ENCODE data around the gene FBXO5.

Gene FBXO5

DNA sequence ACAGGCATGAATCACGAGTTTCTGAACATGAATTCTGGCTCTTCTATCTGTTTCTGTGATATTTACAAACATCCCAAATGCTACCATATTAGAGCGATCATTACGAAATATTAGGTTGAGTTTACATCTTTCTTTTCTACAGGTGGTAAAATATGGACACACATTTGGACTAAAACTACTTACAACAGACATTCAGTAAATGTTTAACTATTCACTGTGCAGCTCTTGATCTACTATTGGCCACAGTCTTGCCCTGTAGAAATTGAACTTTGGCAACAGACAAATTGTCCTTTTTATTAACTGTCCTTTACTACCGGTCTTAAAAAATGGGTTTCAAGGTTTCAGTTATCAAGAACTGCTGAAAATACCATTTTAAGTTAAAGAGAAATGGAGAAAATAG lies 46.1 kb upstream of the FBXO5 start:
- peaks cover 15% of the 10 kb centered on the region; the same call in 1 of the 2 replicates for H3K27me3 ChIP-seq (ENCODE audit: control insufficient read depth, low read length)
- no peaks in the 10 kb centered on the region for H3K79me2 ChIP-seq (ENCODE audit: control insufficient read depth, low read length)
- H3F3A ChIP-seq (ENCODE audit: control insufficient read depth, insufficient read depth) = no peaks in the 10 kb centered on the region
- no peaks in the 10 kb centered on the region for H4K20me1 ChIP-seq (ENCODE audit: control insufficient read depth, insufficient read depth, low read depth, low read length)
- H3K4me1 ChIP-seq (ENCODE audit: control insufficient read depth, low read length) = no peaks in the 10 kb centered on the region
- no peak overlapping the region for H3K4me3 ChIP-seq (ENCODE audit: low read length)
- TF ChIP-seq EZH2phosphoT487 (IDR thresholded peaks at IDR 0.05; ENCODE audit: borderline replicate concordance, low read length) (no peak), CTCF (IDR thresholded peaks at IDR 0.05; ENCODE audit: low read depth, low read length, poor library complexity, severe bottlenecking) (no peak)
- H3K36me3 ChIP-seq (ENCODE audit: control insufficient read depth, low read length) = no peaks in the 10 kb centered on the region
- no peaks in the 10 kb centered on the region for H3K9me2 ChIP-seq (replicated peaks; ENCODE audit: control insufficient read depth, low read length)
- no peaks in the 10 kb centered on the region for H3K9me3 ChIP-seq (ENCODE audit: control insufficient read depth, insufficient read depth, low read length)
- H3K27ac ChIP-seq (ENCODE audit: low read depth, low read length) = no peak overlapping the region
- no peak overlapping the region for H3K4me2 ChIP-seq (ENCODE audit: low read length)

GRCh38 chr6:153028286-153028685 lies 45.4 kb upstream of the FBXO5 start:
- H3K9me2 ChIP-seq (replicated peaks; ENCODE audit: control insufficient read depth, low read length) = no peaks in the 10 kb centered on the region
- H3K27me3 ChIP-seq (ENCODE audit: control insufficient read depth, low read length) = peaks cover 17% of the 10 kb centered on the region; the same call in 1 of the 2 replicates
- no peak overlapping the region for H3K4me2 ChIP-seq (ENCODE audit: low read length)
- no peaks in the 10 kb centered on the region for H3K36me3 ChIP-seq (ENCODE audit: control insufficient read depth, low read length)
- no peaks in the 10 kb centered on the region for H3K9me3 ChIP-seq (ENCODE audit: control insufficient read depth, insufficient read depth, low read length)
- no peaks in the 10 kb centered on the region for H3K79me2 ChIP-seq (ENCODE audit: control insufficient read depth, low read length)
- H3K27ac ChIP-seq (ENCODE audit: low read depth, low read length) = no peak overlapping the region
- H3K4me1 ChIP-seq (ENCODE audit: control insufficient read depth, low read length) = no peaks in the 10 kb centered on the region
- no peaks in the 10 kb centered on the region for H4K20me1 ChIP-seq (ENCODE audit: control insufficient read depth, insufficient read depth, low read depth, low read length)
- no peaks in the 10 kb centered on the region for H3F3A ChIP-seq (ENCODE audit: control insufficient read depth, insufficient read depth)
- no peak overlapping the region for H3K4me3 ChIP-seq (ENCODE audit: low read length)
- TF ChIP-seq CTCF (IDR thresholded peaks at IDR 0.05; ENCODE audit: low read depth, low read length, poor library complexity, severe bottlenecking) (no peak), EZH2phosphoT487 (IDR thresholded peaks at IDR 0.05; ENCODE audit: borderline replicate concordance, low read length) (no peak)

DNA sequence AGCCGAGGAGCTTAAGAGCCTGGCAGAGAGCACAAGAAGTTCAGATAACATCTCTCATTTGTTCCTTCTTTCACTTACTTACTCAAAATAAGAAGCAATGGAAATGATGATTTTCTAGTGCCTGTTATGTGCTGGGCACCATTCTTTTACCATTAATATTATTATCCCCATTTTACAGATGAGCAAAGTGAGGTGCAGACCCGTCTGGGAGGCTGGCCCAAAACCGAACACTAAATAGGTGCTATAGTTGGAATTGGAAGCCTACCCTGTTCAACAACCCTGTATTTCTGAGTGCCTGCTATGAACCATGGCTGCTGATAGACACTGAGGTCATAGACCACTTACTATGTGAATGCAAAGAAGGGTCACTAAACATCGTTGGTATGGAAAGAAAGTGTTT lies 44.6 kb upstream of the FBXO5 start:
- Histone ChIP-seq H3K4me3 (ENCODE audit: low read length) (no peak overlapping the region), H3K4me1 (ENCODE audit: control insufficient read depth, low read length) (no peaks in the 10 kb centered on the region), H3K36me3 (ENCODE audit: control insufficient read depth, low read length) (no peaks in the 10 kb centered on the region), H3K27ac (ENCODE audit: low read depth, low read length) (no peak overlapping the region), H3K79me2 (ENCODE audit: control insufficient read depth, low read length) (no peaks in the 10 kb centered on the region), H3K9me2 (replicated peaks; ENCODE audit: control insufficient read depth, low read length) (no peaks in the 10 kb centered on the region), H3K27me3 (ENCODE audit: control insufficient read depth, low read length) (peaks cover 17% of the 10 kb centered on the region; the same call in 1 of the 2 replicates), H3K4me2 (ENCODE audit: low read length) (no peak overlapping the region), H3K9me3 (ENCODE audit: control insufficient read depth, insufficient read depth, low read length) (no peaks in the 10 kb centered on the region), H4K20me1 (ENCODE audit: control insufficient read depth, insufficient read depth, low read depth, low read length) (no peaks in the 10 kb centered on the region), H3F3A (ENCODE audit: control insufficient read depth, insufficient read depth) (no peaks in the 10 kb centered on the region)
- TF ChIP-seq EZH2phosphoT487 (IDR thresholded peaks at IDR 0.05; ENCODE audit: borderline replicate concordance, low read length) (no peak), CTCF (IDR thresholded peaks at IDR 0.05; ENCODE audit: low read depth, low read length, poor library complexity, severe bottlenecking) (no peak)

DNA sequence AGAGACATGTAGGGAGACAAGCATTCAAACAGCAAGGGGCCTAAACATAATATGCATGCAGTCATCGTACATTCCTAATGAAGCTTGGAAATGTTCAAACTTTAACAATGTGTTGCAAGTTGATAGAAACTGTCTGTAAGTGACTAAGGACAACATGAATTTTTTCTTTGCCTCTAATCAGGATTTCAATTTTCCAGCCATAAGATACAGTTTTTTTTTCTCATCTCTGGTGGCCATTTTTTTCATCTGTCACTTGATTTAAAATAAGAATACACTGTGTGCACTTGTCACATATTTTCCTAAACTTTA lies 41.8 kb upstream of the FBXO5 start:
- no peaks in the 10 kb centered on the region for H3K36me3 ChIP-seq (ENCODE audit: control insufficient read depth, low read length)
- TF ChIP-seq EZH2phosphoT487 (IDR thresholded peaks at IDR 0.05; ENCODE audit: borderline replicate concordance, low read length) (no peak), CTCF (IDR thresholded peaks at IDR 0.05; ENCODE audit: low read depth, low read length, poor library complexity, severe bottlenecking) (no peak)
- H3F3A ChIP-seq (ENCODE audit: control insufficient read depth, insufficient read depth) = no peaks in the 10 kb centered on the region
- H3K4me2 ChIP-seq (ENCODE audit: low read length) = no peak overlapping the region
- H3K4me1 ChIP-seq (ENCODE audit: control insufficient read depth, low read length) = no peaks in the 10 kb centered on the region
- H4K20me1 ChIP-seq (ENCODE audit: control insufficient read depth, insufficient read depth, low read depth, low read length) = no peaks in the 10 kb centered on the region
- no peak overlapping the region for H3K4me3 ChIP-seq (ENCODE audit: low read length)
- peaks cover 17% of the 10 kb centered on the region; the same call in 1 of the 2 replicates for H3K27me3 ChIP-seq (ENCODE audit: control insufficient read depth, low read length)
- no peaks in the 10 kb centered on the region for H3K9me2 ChIP-seq (replicated peaks; ENCODE audit: control insufficient read depth, low read length)
- H3K9me3 ChIP-seq (ENCODE audit: control insufficient read depth, insufficient read depth, low read length) = no peaks in the 10 kb centered on the region
- no peak overlapping the region for H3K27ac ChIP-seq (ENCODE audit: low read depth, low read length)
- H3K79me2 ChIP-seq (ENCODE audit: control insufficient read depth, low read length) = no peaks in the 10 kb centered on the region
